Measurements from ENCODE around the gene BNC2.
"Not testable (repeated sequence)": the region's sequence is repeated elsewhere in the genome, so short reads cannot be mapped to it uniquely, and the experiment has no call there.

BNC2 gene

DNA sequence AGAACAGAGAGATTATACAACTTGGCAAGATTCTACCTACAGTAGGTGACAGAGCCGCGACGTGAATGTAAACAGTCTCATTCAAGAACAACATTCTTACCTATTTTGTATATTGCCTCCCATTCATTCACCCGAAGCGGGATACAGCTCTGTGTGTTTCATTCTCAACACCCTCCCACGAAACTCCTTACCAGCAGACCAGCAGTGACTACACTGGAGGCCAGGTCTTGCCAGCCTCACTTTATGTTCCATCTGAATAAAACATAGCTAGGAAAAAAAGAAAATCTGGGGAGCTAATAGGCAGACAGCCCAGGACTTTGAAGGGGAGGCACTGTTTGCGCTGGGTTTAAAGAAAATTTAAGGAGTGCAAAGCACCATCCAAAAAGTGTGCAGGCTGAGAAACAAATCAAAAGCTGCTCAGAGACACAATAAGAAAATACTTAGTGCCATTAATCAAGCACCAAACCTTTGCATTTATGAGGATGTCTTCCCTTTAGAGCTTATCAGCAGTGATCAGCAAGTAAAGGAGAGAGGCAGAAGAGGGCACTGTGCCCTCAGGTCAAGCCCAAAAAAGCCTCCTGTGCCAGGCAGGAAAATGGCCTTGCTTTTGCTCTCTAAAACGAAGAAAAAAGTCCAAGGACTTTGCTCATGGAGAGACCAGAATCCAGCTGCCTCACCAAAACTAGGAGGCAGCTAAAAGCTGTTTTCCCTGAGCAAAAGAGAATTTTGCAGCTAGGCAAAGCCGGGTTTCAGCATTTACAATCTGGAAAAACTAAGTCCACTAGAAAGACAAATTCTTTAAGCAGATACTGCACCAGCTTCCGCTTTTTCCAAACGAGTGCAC, 295.1 kb downstream of the BNC2 start:
- no peak for DNase-seq

DNA sequence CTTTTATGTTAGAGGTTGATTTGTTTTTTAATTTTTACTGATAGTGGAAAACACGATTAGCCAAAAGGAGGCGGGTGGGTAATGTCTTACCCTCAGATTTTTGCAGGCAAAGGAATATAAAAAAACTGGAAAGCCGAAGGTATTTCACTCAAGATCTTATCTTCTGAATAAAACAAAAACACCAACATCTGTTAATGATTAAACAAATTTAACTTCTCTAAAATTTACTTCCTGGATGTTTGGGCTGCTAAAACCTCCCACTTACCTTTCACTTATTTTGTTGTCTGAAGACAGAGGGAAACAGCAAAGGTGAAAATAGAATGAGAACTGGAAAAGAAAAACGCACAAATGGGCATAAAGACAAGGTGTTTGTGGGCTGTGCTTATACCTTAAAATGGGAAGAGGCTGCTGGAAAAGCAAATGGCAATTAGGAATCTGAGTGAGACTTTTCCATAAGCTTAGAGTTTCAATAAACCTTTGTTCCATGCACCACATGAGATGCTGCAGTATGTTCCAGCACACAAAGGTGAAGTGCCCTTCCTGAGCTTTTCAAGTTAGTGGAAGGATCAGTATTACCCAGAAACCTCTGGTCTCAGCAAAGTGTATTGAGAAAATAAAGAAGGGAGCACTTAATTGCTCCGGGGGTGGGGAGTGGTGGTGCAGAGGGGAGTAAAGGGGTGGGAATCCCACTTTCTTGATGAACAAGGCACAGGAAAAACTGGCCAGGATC, 298.3 kb downstream of the BNC2 start:
- DNase-seq: no peak

- DNase-seq: no peak
Observed at GRCh38 chr9:16571127-16571802, 299.2 kb downstream of the BNC2 start.

- no peak for DNase-seq
Observed at GRCh38 chr9:16563446-16563845, 307.0 kb downstream of the BNC2 start.

- no peak for DNase-seq
Observed at GRCh38 chr9:16561121-16561520, 309.3 kb downstream of the BNC2 start.

DNA sequence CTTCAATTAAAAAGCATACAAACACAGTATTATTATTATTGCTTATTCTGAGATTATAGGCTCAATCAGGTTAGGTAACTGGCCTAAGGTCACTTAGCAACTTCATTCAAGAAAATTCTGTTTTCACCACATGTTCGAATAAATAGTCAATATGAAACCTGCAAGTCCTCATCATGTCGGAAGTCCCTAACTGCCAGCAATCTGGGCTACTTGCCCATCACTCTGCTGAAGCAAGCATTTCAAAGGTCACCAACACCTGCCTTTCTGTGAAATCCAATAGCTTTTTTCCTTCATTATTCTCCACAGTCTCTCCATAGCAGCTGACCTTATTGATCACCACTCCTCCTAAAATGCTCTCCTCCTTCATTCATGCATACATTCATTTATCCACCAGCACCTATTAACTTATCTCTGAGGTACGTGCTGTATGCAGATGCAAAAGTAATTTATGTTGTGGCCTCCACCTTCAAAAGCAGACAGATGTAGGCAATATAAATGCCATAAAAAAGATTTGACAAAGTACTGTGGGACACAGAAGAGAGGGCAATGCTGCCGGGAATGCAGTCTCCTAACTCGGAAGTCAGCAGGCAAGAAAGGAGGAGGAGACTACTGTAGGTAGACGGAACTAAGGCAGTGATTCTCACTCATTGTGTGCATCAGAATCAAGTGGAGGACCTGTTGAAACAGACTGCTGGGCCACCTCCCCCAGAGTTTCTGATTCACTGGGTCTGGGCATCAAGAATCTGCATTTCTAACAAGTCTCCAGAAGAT, 310.9 kb downstream of the BNC2 start:
- no peak for DNase-seq

DNA sequence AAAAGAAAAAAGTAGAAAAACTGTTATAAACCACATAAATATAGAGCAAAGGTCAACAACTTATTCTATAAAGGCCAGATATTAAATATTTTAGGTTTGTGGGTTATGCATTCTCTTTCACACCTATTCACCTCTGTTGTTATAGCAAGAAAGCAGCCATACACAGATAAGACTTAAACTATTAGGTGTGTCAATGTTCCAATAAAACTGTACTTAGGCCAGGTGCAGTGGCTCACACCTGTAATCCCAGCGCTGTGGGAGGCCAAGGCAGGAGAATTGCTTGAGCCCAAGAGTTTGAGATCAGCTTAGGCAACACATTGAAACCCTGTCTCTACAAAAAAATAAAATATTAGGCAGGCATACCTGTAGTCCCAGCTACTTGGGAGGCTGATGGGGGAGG, 314.7 kb downstream of the BNC2 start:
- DNase-seq: no peak

DNA sequence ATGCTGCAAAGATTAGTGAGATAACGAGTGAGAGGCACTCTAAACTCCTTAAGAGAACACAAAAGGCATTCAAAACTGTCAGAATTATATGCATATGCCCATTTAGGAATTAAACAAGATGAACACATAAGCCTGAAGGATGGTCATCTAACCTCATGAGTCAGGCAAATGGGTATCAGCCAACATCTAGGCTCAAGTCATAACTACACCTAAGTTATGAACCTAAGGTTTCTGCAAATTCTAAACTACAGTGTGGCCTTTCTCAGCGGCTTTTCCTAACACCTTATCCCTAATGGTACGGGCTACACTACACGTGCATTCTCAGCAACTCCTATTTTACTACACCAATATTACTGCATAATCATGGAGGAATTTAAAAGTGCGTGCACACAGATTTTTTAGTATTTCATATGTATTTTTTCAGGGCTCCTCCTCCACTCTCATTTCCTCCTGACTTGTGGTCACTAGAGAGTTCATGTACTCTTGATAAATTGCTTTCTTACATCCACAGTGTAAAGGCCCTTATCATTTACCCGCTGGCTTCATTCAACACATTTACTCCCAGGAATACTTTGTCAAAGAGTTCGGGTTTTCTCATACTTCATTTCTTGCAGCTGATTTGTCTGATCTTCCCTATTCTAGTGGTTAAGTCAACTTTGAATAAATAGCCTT, 316.5 kb downstream of the BNC2 start:
- no peak for DNase-seq

DNA sequence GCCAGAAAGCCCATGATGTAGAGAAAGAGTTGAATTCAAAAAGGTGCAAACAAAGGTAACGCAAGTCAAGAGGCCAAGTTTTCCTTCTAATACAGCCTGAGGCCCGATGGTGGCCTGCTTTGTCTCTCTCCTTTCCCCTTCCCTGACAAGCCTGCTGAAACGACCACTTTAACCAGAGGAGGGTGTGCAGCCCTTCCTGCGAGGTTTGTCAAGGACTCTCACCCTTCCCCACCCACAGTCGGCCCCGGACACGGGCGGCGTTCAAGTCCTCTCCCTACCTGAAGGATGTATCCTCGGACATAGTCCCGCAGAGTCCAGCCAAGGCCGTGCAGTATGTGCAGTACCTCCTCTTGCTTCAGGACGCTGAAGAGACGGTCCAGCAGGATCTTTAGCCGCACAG, 318.2 kb downstream of the BNC2 start:
- DNase-seq: no peak

- no peak for DNase-seq
Observed at GRCh38 chr9:16551692-16552091, 318.8 kb downstream of the BNC2 start.

DNA sequence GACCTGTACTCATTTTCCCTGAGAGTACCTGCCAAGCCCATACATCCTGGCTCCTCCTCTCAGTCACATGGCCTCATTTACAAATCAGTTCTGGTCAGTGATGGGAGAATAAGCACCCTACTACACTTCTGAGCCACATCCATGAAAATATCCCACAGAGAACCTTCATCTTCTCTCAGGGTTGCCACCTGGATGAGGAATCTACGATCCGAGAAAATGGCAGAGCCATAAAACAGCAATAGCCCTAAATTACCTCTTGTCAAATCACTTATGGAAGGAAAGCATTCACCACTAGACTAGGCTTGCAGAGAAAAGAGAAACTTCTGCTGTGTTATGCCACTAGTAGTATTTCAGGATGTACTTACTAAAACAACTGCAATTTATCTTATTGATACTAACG, 324.8 kb downstream of the BNC2 start:
- no peak for DNase-seq

DNA sequence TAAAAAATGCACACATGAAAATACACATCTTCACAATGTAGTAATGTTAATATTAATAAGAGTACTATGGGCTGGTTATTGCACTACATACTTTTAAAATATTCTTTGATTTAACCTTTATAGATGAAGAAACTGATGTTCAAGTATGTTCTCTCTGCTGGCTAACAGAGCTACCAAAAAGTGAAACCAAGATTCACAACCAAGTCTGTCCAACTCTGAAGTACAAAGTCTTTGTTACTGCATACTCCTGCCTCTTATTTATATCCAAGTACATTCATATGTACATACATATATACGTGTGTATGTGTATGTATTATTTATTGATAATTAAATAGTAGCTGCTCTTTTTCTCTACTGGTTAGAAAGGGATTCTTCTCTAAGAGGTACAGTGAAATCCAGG, 325.6 kb downstream of the BNC2 start:
- no peak for DNase-seq

DNA sequence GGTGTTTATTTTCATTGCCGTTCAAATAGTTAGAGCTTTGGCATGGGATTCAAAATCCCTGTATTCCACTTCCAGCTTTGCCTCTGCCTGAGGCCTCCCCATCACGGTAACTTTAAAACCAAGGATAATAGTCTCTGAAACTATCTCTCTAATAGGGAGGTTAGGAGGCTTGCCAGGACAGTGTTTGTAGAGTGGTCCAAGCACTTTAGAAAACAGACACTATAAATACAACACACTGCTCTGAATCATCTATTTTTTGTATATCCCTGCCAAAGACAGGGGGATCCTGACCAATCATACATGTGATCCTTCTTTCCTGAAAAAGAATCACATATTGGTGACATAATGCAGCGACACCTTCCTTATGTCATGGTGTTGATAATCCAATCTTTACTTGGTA, 326.8 kb downstream of the BNC2 start:
- DNase-seq: no peak

- DNase-seq: no peak
Observed at GRCh38 chr9:16543225-16543624, 327.2 kb downstream of the BNC2 start.

DNA sequence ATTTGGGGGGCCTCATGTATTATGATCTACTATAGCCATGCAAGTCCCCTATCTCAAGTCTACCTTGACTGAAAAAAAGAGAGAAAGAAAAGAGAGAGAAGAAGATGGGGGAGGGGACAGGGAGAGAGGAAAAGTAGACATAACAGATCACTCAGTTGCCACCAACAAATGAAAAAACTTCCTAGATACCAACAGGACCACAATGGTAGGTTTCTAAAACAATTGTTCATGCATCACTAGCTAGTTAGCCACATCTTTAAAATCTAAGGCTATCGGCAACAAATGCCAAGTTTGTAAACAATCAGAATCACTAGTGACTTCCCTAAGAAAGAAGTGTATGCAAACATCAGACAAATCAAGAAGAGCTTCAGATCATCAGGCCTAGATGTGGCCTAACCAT, 328.2 kb downstream of the BNC2 start:
- DNase-seq: no peak

GRCh38 chr9:16540743-16541613, 329.5 kb downstream of the BNC2 start:
- no peak for DNase-seq

- not testable (repeated sequence) for DNase-seq
Observed at GRCh38 chr9:16539626-16540025, 330.8 kb downstream of the BNC2 start.

DNA sequence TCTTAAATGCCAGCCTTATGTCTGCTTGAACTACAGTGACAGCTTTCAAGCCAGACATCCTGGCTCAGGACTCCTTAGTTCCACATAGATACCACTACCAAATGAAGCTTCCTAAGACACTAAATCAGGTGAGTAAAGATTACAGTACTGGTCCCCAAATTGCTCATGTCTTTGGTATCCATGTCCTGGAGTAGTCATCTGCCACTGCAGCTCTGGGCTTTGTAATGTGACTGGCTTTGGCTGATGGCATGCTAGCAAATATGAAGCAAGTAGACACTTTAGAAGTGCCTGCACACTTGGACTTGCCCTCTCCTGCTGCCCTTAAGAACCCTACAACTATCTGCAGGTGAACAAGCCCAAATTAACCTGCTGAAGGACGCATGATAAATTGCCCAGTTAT, 334.9 kb downstream of the BNC2 start:
- DNase-seq: no peak

DNA sequence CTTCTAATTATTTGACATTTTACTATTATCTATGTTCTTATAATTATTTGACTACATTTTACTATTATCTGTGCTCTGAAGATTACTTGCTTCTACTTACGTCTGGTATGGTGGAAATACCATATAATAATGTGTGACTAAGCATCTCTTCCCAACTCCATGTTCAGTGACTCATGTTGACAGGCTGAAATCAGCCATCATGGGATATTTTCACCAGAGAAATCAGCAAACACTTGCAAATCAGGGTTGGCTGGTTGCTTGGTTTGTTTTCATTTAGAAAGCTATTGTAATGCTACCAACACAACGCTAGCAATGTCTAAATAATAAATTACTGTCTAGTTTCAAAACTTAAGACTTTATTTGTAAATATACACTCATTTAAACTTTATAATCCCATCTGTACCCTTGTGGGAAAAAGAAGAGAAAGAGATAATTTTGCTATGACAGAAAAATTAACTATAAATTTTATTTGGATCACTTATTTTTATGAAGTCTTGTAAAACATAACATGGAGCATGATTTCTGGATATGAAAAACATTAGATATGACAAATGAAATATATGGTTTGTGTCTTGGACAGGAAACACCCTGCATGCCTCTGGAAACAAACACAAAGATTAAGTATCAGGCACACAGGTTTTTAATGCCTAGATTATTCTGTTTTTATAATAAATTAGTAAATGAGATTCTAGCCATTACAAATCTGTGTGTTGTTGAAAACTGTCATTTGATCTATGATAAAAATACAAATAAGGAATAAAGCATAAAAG, 337.6 kb downstream of the BNC2 start:
- DNase-seq: no peak

DNA sequence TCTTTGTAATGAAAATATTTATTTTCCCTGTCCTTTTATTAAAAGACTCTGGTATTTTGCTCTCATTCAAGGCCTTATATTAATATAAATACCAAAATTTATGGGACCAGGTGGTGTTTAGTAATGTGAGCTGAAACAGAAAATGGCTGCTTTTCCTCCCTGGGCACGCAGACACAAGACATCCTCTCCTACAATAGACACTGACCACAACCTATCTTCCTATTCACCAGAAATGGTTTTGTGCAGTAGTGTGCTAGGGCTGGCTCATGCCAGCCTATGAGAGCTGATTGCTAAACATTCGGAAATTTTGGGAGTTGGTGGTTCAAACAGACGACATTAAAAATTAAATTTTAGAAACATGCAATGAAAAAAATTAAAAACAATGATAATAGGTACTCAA, 338.2 kb downstream of the BNC2 start:
- no peak for DNase-seq

Measured in cortex of kidney (tissue), 1 donor.